Middle frontal gyrus (tissue), 1 donor: Measurements from ENCODE around the gene GHITM.
"Not testable (repeated sequence)": the region's sequence is repeated elsewhere in the genome, so short reads cannot be mapped to it uniquely, and the experiment has no call there.

ENCODE experiments used
- DNase-seq: peaks from one replicate; pipeline ENCODE4 v3.0.0-alpha.2; 2015; ENCODE audit warnings: low spot score; ENCODE audit errors: extremely low spot score

Gene GHITM

DNA sequence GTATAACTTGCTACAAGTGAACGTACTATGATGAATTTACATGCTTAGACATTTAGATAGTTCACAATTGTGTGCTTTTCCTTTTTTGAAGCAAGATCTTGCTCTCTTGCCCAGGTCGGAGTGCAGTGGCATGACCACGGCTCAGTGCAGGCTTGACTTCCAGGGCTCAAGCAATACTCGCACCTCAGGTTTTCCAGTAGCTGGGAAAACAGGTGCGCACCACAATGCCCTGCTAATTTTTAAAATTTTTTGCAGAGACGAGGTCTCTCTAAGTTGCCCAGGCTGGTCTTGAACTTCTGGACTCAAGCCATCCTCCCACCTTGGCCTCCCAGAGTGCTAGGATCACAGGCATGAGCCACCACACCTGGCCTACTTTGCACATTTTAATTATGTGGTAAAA is 36.1 kb downstream of the GHITM start:
- no peak for DNase-seq

GRCh38 chr10:84176351-84176750 is 37.0 kb downstream of the GHITM start:
- no peak for DNase-seq

- DNase-seq = no peak
Measured at GRCh38 chr10:84176836-84177474, 37.6 kb downstream of the GHITM start.

DNA sequence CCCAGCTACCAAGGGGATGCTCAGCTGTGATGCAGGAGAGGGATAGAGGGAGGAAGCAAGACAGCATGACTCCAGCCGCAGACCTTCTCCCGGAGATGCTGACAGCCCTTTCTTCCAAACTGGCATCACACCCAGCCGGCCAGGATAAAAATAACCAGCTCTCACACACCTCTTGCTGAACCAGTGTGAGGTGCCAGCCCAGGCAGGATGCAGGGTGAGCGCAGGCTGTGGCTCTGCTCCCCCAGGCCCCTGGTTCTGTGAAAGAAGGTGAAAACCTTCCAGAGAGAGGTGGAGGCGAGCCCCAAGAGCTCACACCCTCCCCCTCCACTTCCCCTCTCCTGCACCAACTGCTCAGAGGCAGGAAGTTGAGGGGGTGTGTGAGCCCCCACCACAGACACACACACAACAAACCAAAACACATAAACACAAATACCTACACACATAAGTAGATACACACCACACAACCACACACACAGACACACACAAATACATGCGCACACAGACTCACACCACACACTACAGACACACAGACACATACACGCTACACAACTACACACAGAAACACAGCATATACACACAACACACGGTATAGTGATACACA is 38.3 kb downstream of the GHITM start:
- DNase-seq = no peak

DNA sequence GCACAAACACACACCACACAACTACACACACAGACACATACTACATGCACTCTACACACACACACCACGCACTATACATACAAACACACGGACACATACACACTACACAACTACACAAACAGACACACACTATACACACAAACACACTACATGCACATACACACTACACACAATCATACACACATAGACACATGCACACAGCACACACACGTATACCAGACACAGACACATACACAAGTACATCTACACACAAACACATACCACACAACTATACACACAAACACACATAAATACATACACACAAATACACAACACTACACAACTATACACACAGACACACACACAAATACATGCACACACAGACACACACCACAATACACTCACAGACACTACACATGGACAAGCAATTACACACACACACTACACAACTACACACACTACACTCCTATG is 38.9 kb downstream of the GHITM start:
- DNase-seq = no peak

DNA sequence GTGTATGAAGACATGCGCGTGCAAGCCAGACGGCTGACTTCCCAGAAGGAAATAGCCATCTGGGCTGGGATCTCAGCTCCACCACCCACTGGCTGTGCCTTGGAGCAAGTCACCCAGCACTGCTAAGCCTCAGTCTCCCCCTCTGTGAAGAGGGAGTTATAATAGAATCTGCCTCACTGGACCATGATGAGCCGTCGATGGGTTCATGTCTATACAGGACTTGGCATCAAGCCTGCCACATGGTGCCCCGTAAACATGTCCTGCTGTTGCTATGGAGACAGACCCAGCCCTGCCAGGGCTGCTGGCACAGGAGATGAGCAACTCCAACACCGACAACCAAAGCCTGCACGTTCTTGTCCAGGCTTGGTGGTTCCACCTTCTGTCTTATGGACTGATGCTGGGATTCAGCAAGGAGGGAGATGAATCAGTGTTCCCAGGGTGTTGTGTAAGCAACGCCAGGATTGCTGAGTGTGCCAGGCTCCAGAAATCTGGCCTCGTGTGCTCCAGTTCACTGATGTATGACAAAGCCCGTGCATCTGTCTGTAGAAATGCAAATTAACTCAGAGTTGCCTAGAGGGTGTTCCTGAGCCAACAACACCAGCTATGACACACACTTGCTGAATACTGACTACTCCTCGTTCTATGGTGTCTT is 39.9 kb downstream of the GHITM start:
- DNase-seq = peak; percentile 64

GRCh38 chr10:84180386-84180785 is 41.1 kb downstream of the GHITM start:
- DNase-seq = not testable (repeated sequence)

- no peak for DNase-seq
Measured at GRCh38 chr10:84181631-84182030, 42.3 kb downstream of the GHITM start.

- no peak for DNase-seq
Measured at GRCh38 chr10:84184517-84184916, 45.2 kb downstream of the GHITM start.

- no peak for DNase-seq
Measured at GRCh38 chr10:84185526-84186175, 46.3 kb downstream of the GHITM start.

DNA sequence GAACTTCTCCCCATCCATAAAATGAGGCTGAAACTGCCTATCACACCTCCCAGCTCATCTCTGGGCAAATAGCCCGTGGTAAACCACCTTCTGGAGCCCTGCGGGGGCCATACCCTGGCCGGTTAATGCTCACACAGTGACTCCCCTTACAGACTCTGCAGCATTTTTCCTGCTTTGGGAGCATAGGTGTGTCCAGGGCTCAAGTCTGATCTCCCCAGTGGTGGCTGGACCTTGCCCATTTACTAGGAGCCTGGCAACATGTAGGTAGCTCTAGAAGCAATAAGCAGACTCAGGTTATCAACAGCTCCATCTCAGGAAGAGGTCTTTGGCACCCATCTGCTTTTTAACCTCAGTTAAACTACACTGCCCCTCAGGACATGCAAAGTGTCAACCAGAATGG is 49.5 kb downstream of the GHITM start:
- DNase-seq = no peak

DNA sequence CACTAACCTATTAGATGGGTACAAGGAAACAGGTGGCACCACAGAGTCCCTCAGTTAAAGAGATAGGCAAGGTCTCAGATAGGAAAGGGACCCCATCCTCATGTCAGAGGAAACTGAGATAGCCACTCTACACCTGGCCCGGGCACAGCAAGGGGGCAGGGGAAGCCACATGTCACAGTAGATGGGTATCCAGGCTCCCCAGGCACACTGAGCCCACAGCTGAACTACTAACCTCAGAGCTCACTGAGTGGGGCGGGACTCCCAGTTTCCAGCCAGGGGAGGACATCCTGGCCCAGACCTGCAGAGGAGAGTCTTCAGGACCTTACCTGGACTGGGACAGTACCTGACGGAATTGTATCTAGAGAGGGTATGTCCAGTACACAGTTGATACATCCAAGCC is 51.3 kb downstream of the GHITM start:
- no peak for DNase-seq

- DNase-seq = no peak
Measured at GRCh38 chr10:84191106-84191505, 51.8 kb downstream of the GHITM start.

- no peak for DNase-seq
Measured at GRCh38 chr10:84193327-84193726, 54.0 kb downstream of the GHITM start.

DNA sequence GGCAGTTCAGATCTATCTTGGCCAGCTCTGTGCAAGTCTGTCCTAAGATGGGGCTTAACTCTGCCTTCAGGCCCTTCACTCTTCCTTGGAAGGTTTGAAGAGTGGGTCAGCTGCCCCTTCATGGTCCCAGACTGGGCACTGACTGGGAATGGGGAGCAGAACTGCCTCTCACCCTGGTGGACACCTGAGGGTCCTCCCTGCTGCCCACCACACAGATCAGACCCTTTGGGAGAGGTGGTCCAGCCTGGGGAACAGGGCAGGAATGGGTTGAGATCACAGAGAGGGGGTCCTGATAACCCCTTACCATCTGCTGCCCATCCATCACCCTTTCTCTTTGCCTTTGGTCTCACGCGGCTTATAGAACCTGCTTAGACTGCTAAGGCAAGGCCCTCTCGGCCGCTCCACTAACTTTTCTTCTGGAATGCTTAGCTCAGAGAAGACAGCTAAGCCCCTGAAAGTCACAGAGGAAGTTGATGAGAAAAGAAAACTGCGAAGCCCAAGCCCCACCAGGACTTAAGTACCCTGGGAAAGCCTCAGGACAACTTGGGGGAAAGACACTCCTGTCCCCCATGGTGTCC is 54.6 kb downstream of the GHITM start:
- DNase-seq = no peak

DNA sequence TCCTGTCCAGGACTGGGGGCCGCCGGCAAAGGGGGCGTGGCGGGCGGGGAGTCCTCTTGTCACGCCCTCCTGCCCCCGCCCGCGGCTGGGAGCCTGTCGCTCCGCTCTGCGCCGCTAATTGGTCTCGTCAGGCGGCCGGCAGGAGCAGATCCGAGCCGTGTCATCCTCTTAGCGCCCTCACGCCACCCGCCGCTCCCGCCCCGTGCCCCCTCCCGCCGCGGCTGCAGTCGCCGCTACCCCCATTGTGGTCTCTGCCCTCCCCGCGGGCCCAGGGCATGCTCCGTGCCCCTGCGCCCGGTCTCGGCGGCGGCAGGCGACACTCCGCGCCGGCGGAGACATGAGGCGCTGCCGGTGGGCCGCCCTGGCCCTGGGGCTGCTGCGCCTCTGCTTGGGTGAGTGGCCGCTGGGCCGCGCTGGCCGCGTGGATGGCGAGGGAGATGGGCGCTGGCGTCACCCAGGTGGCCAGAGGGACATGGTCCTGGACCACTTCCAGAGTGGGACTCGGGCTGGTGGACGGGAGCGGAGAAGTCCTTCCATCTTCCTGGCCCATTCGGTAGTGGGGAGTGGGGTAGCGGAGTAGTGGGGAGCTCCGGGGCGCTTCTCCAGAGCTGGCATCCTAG is 55.2 kb downstream of the GHITM start, which contains the start of gene CDHR1:
Gene CDHR1, plus strand, starts transcription at position 114 of the 620 bp plus-strand sequence. Its CDS starts 224 bp downstream, at position 338.
- no peak for DNase-seq

- no peak for DNase-seq
Measured at GRCh38 chr10:84195044-84195830, 55.9 kb downstream of the GHITM start.

- no peak for DNase-seq
Measured at GRCh38 chr10:84196083-84196482, 56.8 kb downstream of the GHITM start.

DNA sequence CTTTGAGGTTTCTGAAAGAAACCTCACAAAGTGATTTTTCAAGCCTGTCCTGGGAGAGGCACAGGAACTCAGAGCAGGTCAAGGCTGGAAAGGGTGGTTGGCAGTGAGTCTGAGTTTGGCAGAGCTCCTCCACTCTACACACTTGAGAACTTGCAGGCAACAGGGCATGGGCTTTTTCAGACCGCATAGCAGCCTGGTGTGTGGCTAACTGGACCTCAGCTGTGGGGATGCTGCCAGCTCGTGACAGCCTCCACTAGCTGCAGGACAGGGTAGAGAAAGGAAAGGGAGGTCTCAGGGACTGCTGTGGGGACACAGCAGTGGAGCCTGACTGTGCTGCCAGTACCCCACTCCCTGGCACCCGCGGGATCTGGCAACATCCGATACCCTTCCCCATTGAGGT is 57.6 kb downstream of the GHITM start:
- no peak for DNase-seq

DNA sequence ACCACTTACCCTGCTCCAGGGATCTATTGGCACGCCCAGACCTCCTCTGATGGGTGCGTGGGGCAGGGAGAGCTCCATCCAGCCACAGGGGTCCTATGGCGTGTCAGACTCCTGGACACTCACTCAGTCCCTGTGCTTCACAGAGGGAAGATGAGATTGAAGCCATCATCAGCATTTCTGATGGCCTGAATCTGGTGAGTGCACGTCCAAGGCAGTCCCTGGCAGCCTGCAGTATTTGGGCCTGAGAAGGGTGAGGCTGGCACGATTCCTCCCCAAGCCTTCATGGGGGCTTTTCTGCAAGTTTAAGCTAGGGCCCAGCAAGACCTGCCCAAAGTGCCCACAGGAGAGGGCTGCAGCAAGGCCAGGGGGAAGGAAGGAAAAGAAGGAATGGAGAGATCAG is 58.3 kb downstream of the GHITM start:
- no peak for DNase-seq
